GM21367 (cell line): ENCODE data around the gene TRIB2.

Experiments used
- ATAC-seq: cut with Tn5 transposase; IDR thresholded peaks from one replicate; pipeline ENCODE4 v1.9.1; 2021; ENCODE audit not compliant: unreplicated experiment

Gene TRIB2

DNA sequence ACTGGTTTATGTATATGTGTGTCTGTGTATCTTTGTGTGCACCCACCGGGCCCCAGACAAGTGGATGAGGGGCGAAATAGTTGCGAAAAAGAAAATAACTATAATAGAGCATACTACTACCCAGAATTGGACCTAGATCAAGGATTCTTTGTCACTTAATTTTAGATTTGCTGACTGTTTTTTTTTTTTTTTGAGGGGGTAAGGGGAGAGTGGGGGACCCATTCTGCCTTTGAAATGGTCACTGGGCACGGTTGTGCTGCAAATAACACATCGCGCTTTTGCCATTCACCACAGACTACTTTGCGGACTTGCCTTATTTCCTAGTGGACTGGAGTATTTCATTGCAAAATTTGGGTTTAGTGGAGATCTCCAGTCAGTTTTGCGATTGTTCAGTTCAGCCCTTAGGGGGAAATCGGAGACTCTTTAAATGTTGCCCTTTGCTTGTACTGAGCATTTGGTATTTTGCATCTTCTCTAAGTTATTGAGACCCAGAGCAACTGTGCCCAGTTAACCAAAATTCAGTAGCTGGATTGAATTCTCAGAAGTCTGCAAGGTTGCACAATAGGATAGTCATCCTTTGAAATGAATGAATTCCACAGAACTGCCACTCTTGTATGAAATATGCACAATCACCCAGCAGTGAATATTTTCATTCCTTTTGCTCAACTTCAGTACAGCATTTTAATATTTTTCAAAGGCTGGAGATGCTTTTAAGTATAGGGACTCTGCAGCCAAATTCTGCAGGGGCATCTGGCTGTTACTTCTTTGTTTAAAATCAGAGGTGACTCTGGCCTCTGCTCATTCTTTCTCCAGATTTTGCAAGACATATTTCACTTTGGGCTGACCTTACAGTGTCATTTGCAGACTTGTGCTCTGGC lies 2.9 kb downstream of the TRIB2 start:
- ATAC-seq, result no peak

DNA sequence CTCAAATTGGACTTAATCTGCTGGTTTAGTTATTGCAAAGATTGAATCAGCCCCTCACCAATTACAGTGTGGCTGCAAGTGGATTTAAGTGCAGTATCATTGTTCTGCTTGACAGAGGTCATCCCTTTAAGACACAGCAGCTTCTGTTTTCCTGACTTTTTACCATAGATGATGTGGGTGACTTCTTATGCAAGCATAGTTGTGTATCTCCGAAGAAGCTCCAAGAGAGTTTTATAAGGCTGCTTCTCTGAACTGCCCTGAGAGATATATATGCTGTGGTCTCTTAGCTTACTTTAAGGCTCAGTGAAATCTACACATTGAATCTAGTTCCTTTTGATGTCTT lies 3.5 kb downstream of the TRIB2 start:
- no peak for ATAC-seq

DNA sequence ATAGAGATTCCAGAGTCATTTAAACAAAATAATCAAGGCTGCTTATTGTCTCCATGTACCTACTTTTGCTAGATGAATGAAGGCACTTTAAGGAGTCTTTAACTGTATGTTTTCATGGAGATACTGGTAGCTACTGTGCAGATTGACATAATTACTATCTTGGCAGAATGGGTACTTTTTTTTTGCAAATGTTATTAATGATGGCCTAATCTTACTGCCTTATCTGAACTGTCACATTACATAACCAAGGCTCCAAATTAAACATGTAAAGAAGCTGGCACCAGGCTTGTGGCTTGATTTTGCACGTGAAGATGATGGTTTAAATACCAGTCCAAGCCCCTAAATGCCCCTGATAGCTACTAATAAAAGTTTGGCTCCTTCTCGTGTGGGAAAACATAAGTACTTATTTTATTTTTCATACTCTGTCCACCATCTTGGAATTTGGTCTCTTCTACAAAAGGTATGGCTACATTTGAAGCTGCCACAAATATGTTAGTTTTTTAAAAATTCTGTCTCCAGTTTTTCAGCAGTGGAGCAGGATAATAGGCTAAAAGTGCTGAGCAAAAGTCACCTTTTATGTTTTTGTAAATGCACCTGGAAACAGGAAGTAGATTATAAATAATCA lies 4.1 kb downstream of the TRIB2 start:
- ATAC-seq, result no peak

DNA sequence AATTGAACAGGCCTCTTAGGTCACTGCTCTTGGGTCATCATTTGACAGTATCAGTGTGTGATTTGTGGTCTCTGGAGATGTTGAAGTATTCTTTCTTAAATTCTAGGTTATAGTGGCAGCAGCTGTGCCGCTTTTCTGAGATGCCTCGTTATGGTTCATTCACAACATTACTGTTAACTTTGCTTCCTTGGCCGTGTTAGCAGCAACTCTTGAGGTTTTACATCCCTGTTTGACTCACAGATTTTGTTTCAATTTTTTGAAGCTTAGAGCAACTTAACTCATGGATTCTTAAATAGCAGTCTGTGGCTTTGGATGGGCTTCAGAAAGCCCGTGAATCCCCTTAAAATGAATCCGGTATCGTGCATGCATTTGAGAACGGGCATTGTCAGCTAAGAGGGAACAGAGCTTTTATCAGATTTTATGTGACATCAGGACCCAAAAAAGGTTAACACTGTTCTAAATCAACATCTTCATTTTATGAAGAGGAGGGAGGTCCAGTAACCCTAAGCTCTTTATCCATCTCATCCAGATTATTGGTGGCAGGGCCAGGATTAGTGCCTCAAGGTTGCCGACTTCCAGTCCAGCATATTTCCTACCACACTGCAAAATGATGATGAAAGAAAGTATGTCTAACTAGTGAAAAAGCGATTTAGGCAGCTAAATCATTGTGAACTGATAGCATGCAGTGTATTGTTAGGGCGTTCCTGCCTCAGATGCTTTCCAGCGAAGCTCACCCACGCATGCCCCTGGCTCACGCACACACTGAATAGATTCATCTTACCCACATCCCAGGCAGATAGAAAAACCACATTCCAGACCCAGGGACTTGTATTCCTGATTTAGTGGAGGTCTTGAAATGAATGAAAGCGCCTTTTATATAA lies 5.1 kb downstream of the TRIB2 start:
- ATAC-seq, result no peak

DNA sequence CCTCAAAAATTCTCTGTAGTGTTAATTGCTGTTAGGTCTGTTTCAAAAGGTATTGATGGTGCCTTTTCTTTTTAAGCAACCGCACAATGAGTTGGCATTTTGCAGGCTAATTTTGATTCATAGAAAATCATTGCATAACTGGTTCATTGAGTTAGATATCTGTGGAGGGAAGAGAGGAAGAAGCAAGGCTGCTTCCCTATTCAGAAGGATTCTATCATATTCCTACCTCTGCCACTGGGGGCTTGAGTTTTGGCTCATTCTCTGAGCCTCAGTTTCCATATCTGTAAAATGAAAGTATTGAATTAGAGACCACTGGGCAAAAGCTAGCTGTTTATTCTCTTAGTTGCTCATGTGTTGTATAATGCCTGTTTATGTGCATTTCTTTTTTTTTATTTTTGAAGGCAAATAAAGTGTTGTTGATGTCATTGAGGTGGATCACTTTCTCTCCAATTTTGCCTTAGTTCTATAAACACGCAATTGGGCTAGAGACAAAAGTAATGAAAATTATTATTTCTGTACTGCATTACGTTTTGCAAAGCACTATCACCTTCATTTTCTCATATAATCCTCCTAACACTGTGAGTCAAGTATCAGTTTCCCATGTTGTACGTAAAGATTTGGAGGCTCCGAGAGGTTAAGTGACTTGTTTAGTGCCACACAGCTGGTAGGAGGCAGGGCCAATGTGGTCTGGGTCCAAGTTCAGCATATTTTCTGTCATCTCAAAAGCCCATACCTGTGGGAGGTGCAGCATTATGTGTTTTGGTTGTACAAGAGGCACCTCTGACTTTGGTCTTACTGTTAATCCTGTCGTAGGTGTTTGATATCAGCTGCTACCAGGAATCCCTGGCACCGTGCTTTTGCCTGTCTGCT lies 5.9 kb downstream of the TRIB2 start:
- ATAC-seq, result no peak

DNA sequence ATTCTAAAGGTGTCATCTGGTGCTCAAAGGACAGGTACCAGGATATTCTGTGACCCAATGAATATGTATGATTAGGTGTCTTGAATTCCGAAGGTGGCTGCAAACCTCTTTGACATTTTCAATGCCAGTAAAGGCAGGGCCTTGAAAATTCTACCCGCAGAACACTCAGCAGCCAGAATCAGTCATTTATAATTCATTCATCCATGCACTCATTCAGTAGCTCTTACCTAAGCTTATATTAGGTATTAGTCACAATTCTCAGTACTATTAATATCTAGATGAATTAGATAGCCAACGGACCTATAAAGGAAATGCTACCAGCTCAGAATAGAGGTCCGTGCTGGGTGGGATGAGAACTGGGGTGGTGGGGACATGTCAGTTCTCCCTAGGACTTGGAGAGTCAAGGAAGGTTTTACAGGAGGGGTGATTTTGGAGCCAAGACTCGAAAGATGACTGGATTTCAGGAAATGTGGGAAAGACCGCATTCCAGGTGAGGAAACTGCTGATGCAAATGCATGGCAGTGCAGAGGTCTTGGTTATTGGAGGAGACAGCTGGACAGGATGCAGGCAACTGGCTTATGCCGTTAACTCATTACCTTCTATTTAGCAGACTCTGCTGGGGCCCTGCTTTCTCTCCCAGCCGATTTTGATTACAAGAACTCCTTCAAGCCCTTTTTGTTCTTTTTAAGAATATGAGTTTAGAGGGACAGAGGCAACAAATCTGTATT lies 7.2 kb downstream of the TRIB2 start:
- ATAC-seq, result no peak

DNA sequence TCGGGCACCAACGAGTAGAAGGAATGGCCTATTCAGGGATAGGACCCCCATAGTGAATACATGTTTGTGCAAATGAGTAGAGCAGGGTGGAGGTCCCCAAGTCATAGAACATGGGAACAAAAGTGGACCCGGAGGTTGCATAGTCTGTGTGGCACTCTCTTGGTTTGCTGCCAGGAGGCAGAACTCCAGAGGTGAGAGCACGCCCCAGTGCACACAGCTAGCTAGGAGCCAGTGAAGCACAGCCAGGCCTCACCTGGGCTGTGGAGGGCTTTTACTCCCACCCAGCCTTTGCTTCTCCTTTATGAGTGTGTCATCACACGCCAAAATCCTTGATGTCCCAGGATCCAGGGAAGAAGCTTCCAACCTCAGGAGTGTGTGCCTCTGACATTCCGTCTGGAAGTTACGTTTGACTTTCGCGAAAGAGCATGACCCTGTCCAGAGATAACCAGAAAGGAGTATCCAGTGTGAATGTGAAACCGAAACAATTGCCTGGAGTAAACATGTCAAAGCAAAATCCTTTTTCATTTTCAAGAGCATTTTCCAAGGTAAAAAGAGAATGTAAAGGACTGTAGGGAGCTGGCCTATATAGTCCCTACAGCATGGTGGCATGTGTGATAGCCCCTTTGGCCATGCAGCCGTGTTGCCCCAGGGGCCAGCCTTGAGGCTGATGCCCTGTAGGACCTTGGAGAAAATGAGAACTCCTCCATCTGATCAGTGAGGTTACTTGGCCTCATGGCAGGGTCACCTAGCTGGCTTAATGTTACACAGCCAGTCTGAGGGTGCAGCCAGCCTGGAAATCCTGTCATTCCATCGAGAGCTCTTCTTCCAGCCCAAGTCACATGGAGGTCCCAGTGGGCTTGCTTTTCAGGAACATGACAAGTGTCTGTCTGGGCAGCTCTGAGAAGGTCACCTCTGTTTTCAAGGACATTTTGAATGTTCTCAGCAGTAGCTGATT lies 8.8 kb downstream of the TRIB2 start:
- ATAC-seq, result no peak

DNA sequence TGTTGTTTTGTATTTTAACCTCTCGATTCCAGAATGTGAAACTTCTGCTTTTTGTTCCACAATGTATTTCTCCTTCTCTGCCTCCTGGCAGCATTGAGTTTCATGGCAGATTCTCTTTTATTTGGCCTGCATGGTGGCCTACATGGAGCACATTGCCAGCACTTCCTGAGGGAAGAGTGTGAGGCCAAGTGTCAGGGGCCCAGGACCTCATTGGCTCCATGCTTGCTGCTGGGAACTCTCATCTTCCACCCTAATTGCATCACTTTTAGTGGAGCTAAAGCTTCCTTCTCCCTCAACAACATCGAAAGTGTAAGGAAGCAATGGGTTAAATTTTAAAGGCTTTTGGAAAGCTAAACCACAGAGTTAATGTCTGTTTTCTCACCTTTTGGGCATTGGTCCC lies 9.5 kb downstream of the TRIB2 start:
- no peak for ATAC-seq

DNA sequence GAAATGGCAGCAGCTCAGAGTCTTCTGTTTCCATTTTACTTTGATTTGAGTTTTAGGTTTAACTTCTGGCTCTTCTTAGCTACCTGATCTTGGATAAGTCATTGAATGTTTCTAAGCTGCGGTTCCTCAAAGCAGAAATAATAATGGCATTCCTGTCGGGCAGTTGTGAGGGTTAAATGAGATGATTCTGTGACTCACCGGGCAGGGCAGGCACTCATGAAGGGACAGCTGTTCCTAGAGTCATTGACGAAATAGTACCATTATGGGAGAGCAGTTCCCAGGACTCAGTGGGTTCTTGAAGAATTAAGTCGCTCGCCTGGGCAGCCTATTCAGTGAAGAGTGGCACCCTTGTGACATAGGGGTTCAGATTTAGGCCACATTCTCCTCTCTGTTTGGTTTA lies 10.3 kb downstream of the TRIB2 start:
- no peak for ATAC-seq

DNA sequence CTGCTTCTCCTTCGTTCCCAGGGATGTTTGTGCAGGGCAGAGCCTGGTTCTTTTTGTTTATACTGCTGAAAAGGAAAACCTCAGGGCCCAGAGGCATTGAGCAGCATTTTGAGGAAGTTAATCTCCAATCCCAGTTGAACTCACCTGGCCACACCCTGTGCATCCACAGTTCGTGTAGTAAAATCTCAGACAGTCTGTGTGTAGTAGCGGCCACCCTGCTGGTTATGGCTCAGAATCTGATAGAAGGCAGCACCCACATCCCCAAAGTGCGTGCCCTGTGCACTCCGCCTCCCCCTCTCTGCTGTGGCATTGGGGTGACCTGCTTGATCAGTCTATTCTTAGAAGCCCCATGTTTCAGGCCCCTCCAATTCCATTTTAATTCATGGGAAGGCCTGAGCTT lies 10.9 kb downstream of the TRIB2 start:
- no peak for ATAC-seq

DNA sequence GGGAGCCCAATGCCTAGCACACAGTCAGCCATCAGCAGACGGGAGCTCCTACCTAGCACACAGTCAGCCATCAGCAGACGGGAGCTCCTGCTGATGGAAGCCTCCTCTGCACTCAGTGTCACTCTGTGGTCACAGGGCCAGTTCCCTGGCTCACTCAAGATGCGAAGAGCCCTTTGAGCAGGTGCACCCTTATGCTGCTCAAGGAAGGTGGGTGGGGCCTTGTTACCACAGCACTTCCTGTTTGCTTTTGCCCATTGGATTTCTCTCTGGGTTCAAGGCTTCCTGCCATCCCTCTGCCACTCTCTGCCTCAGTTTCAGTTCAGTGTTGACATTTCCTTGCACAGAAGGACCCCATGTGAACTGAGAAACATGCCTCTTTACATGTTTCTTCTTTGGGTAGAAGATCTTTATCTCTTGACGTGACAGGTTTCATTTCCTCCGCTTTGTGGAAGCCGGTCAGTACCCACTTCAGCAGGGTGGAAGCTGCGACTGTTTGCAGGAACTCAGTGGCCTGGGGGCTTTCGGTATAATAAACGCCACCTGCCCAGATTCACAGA lies 11.6 kb downstream of the TRIB2 start:
- peak; percentile 87 for ATAC-seq

DNA sequence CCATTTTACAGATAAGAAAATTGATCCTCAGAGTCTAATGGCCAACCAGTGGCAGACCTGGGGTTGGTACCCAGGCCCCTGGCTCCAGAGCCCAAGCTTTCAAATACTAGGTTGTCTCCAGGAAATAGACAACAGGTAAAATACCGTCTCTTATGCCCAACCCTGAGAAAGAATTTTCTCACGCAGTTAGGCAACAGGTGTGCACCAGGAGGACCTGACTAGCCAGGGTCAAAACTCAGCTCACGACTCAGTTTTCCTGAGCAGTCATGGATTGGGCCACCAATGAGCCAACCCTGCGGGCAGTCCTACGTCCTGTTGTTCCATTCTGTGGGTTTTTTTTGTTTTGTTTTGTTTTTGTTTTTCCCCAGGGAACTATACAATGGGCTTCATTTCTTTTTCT lies 13.5 kb downstream of the TRIB2 start:
- no peak for ATAC-seq

DNA sequence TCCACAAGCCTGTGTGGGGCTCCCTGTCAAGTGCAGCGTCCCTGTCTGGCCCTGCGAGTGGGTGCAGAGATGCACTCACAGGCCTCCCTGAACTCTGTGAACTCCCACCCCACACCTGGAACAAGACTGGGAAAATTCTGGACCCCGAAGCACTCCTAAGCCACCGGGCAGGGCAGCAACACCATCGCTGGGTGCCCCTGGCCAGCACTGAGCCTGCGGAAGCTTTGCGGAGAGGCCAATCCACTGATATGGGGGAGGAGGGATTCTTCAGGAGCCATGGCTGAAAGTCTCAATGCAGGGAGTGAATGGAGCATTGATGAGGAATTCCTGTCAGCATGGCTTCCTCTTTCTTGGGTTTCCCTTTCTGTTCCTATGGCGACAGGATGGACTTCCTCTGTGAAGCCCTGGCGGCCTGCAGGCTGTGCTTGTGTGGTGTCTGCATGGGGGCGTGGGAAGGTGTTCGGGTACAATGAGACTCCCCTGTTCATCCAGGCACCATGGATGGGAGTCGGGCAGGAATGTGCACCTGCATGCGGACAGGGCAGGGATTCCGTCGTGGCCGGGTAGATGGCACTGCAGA lies 15.1 kb downstream of the TRIB2 start:
- no peak for ATAC-seq

DNA sequence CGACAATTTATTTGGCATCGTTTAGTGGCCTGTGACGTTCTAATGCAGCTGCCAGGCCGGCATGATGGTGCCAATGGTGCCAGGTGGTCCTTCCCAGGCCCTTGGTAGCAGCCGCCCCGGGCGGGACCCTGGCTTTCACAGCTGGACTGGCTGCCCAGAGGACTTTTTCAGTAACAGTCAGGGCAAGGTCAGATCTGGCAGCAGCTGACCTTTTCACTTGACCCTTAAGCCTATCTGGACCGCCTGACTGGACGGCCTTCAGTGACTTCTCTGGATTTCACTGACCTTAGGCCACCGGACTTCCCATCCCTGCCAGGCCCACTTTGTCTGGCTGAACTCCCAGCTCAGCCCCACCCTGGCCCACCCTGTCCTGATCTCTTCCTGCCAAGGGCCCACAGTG lies 15.9 kb downstream of the TRIB2 start:
- no peak for ATAC-seq

DNA sequence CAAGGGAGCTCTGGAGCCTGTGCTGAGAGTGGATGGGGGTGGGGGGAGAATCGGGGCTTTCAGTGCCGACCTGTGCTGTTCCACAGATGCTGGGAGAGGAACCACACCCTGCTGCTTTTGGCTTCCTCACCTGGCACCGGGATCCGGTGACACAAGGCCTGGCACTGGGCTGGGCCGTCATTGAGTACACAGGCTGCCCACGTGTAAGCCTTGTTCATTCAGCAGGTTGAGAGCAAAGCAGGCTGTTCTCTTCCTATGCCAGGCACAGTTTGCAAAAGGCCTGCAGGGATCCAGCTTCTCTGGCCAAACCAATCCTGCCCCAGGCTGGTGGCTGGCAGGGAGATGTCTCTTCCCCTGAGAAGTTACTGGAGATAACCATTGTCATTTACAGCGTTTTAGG lies 17.1 kb downstream of the TRIB2 start:
- ATAC-seq, result no peak

DNA sequence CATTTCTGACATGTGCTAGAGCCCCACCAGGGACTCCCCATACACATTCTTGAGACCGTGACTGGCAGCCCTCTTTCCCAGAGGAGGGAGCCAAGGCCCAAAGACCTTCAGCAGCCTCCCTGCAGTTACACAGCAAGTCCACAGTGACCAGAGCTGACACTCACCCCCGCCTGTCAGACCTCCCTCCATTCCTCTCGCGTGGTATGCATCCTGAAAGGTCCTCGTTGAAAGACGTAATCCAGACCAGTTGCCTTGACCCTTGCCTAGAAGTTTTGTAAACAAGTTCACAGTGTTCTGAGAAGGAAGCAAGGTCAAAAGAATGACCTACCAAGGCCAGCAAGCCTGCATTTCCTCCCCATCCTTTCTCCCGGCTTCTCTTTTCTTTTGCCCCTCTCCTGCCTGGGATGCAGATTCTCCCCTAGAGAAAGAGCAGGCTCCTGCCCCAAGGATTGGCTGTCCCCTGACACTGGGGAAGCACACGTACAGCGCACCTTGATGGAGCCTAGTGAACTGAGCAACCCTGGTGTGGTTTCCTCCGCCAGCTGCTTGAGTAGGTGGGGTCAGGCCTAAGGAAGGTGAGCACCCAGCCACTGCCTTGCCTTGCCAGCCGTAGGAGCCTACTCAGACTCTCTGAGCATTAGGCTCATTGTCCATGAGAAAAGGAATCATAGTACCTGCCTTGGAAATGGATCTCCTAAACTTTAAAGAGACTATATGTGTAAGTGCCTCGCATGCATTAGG lies 18.3 kb downstream of the TRIB2 start:
- no peak for ATAC-seq

DNA sequence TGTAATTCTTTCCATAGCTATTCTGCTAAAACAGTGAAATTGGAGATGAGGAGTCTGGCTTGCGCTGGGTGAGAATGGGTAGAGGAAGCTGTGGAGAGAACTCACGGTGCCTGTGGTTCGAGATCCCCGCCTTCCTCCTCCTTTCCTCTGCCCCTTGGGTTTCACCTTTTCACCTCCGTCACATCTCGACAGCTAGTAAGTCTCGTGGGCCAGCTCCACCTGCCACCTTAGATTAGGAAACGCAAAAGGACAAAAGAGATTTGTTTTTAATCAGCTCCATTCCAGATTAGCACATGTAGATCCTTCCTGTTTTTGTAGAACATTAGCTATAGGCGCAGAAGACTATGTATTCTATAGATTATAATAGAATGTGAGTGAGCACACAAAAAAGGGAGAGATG lies 20.6 kb downstream of the TRIB2 start:
- no peak for ATAC-seq
